ENCODE results near the gene ANKS4B.

DNA sequence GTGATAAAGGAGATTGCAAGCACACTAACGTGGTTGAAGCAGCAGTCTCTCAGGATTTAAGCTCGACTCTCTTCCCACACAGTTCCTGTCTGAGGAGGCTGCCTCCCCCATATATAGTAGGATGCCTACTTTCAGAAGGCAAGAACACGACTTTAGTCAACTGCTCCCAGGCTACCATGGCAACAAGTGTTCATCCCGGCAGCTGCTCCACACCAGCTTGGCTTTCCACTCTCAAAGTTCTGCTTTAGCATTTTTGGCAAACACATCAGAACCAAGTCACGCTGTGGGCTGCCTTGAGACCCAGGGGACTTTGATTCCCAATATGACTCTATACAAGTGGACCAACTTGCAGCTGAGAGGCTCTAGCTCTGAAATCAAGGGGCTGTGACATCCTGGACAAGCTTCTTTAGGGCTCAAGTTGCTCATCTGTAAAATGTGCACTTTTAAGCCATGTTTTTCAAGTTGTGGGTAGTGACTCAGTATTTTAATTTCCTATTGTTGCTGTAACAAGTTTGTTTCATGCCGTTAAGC lies 38.7 kb upstream of the ANKS4B start:
- TF ChIP-seq, protein P1, sequence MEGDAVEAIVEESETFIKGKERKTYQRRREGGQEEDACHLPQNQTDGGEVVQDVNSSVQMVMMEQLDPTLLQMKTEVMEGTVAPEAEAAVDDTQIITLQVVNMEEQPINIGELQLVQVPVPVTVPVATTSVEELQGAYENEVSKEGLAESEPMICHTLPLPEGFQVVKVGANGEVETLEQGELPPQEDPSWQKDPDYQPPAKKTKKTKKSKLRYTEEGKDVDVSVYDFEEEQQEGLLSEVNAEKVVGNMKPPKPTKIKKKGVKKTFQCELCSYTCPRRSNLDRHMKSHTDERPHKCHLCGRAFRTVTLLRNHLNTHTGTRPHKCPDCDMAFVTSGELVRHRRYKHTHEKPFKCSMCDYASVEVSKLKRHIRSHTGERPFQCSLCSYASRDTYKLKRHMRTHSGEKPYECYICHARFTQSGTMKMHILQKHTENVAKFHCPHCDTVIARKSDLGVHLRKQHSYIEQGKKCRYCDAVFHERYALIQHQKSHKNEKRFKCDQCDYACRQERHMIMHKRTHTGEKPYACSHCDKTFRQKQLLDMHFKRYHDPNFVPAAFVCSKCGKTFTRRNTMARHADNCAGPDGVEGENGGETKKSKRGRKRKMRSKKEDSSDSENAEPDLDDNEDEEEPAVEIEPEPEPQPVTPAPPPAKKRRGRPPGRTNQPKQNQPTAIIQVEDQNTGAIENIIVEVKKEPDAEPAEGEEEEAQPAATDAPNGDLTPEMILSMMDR (IDR thresholded peaks at IDR 0.05) = no peak
- TF ChIP-seq POLR2AphosphoS5 (IDR thresholded peaks at IDR 0.05) = no peak

Measured in stomach (tissue), 4 donors.